C4-2B (cell line): ENCODE results near the gene HRAS.

ENCODE experiments used
- ZFX ChIP-seq: fragments of 450-650 bp; IDR thresholded peaks from 2 replicates; pipeline ENCODE4 v1.6.1; 2017
- TF ChIP-seq, protein P1 (sequence below): fragments of 450-650 bp; conservative IDR thresholded peaks from 2 replicates; pipeline ENCODE4 v1.5.1; 2017; ENCODE audit warnings: mild to moderate bottlenecking

GRCh38 chr11:506238-506994 lies 29.0 kb downstream of the HRAS start:
- TF ChIP-seq, protein P1, sequence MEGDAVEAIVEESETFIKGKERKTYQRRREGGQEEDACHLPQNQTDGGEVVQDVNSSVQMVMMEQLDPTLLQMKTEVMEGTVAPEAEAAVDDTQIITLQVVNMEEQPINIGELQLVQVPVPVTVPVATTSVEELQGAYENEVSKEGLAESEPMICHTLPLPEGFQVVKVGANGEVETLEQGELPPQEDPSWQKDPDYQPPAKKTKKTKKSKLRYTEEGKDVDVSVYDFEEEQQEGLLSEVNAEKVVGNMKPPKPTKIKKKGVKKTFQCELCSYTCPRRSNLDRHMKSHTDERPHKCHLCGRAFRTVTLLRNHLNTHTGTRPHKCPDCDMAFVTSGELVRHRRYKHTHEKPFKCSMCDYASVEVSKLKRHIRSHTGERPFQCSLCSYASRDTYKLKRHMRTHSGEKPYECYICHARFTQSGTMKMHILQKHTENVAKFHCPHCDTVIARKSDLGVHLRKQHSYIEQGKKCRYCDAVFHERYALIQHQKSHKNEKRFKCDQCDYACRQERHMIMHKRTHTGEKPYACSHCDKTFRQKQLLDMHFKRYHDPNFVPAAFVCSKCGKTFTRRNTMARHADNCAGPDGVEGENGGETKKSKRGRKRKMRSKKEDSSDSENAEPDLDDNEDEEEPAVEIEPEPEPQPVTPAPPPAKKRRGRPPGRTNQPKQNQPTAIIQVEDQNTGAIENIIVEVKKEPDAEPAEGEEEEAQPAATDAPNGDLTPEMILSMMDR, result no peak
- no peak for TF ChIP-seq ZFX
